Fibroblast of mammary gland (primary cell): ENCODE results near the gene CREBZF.

ENCODE experiments used
- DNase-seq: peaks from one replicate; pipeline ENCODE4 v3.0.0-alpha.2; 2010; ENCODE audit warnings: low read depth
- H3K4me3 ChIP-seq: 2 replicates; pipeline ENCODE4 v1.5.1; 2011; ENCODE audit warnings: low read depth, mild to moderate bottlenecking, low read length, moderate library complexity; ENCODE audit not compliant: control insufficient read depth
- TF ChIP-seq, protein P1 (sequence below): conservative IDR thresholded peaks from 2 replicates; pipeline ENCODE4 v1.5.1; 2011; ENCODE audit warnings: low read depth, low read length, inconsistent platforms; ENCODE audit not compliant: control insufficient read depth, insufficient read depth

CREBZF gene

DNA sequence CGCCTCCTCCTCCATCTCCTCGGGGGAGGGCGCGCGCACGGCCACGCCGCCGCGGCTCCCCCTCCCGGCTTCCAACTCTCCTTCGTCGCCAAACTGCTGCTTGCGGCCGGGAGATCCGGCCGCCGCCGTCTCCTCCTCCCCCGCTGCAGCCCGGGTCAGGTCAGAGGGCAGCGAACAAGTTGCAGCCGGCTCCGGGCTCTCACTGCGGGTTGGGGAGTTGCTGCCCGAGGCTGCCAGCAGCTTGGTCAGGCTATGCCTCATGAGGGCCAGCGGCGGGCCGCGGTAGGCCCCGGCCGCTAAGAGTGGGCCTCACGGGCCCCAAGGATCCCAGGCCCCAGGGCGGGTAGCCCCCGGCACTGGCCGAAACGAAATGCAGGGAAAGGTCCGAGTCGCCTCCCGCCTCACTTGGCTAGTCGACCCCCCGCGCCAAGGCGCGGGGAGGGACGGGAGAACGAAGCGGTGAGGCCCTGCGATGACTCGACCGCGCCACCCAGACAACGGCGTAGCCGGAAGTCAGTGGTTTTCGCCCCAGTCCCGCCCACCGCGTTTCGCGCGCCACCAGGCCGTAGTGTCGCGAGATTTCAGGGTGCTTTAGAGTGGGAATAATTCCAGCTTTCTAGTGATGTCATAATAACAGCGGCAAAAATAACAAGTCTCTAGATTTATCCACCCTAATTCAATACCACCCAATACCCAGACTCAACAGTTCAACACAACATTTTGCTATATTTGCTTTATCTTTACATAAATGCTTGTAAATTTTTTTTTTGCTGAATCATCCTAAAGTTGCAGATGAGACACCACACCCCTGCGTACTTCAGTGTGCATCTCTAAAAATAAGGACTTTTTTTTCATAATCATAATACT, at the start of gene CREBZF:
Gene CREBZF, minus strand, starts transcription at position 515 of the 867 bp plus-strand sequence. Its CDS starts 254 bp downstream, at position 261.
- peak; percentile 94 for DNase-seq

GRCh38 chr11:85712953-85713352, 48.0 kb upstream of the CREBZF start:
- H3K4me3 ChIP-seq = no peak overlapping the region
- no peak for DNase-seq
- TF ChIP-seq, protein P1, sequence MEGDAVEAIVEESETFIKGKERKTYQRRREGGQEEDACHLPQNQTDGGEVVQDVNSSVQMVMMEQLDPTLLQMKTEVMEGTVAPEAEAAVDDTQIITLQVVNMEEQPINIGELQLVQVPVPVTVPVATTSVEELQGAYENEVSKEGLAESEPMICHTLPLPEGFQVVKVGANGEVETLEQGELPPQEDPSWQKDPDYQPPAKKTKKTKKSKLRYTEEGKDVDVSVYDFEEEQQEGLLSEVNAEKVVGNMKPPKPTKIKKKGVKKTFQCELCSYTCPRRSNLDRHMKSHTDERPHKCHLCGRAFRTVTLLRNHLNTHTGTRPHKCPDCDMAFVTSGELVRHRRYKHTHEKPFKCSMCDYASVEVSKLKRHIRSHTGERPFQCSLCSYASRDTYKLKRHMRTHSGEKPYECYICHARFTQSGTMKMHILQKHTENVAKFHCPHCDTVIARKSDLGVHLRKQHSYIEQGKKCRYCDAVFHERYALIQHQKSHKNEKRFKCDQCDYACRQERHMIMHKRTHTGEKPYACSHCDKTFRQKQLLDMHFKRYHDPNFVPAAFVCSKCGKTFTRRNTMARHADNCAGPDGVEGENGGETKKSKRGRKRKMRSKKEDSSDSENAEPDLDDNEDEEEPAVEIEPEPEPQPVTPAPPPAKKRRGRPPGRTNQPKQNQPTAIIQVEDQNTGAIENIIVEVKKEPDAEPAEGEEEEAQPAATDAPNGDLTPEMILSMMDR = no peak

More for the DNA sequence above, at the start of gene CREBZF:
- TF ChIP-seq, protein P1 = no peak
- H3K4me3 ChIP-seq = peak within 1 kb of the TSS; percentile 85

- TF ChIP-seq, protein P1 = no peak
- no peak overlapping the region for H3K4me3 ChIP-seq
- DNase-seq = no peak
Observed at GRCh38 chr11:85710917-85711316, 46.0 kb upstream of the CREBZF start.

GRCh38 chr11:85709941-85710702, 45.2 kb upstream of the CREBZF start:
- TF ChIP-seq, protein P1 = no peak
- no peak for DNase-seq
- no peak overlapping the region for H3K4me3 ChIP-seq

DNA sequence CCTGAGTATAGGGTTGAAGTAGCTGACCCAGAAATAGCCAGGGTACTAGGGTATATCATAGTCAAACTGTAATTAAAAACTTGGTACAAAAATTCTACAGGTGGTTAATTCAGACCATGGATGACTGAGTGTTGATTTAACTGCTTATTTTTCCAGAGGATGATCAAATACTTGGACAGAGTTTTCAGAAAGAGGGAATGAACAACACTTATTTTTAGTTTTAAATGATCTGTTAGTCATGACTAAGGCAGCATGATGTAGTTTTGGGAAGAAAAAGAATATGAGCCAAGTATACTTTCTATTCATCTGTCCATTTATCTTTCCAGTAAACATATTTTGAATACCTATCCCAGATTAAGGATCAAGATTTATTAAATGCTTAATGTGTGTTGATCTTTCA, 40.9 kb upstream of the CREBZF start:
- TF ChIP-seq, protein P1 = no peak
- peak; percentile 52 for DNase-seq

DNA sequence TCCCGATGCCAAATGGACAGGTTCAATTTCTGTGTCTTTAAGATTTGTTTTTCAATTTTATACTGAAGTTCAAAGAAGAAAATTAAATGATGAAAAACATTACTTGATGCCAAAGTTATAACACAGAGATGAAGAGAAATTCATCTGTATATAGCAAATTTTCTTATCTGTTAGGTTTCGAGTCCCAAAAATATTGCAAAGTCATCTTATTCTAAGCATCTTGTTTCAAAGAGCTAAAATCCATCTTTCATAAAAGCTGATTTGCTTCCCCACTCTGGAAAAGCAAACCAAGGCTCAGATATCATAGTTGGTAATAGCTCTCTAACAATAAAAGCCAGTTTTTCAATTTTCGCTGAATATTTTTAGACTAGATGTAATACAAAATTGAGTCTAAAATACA, 40.0 kb upstream of the CREBZF start:
- DNase-seq = no peak
- no peak overlapping the region for H3K4me3 ChIP-seq

More for the DNA sequence above, 40.9 kb upstream of the CREBZF start:
- H3K4me3 ChIP-seq = no peak overlapping the region

More for the DNA sequence above, 40.0 kb upstream of the CREBZF start:
- TF ChIP-seq, protein P1 = no peak
